Fibroblast of lung (primary cell): Measurements from ENCODE around the gene RABL2B. TPM values are rescaled to one million over a fixed set of nuclear protein-coding genes. Genes with fewer than 3 reads are reported as not detected.
"Not testable (repeated sequence)": the region's sequence is repeated elsewhere in the genome, so short reads cannot be mapped to it uniquely, and the experiment has no call there.

Experiments used
- DNase-seq, 2 donors: peaks; one replicate each; pipeline versions ENCODE4 v3.0.0 to v3.0.0-alpha.2; 2010; ENCODE audit warnings: low read depth in 2 of 2
- H2AFZ ChIP-seq: 2 replicates; pipeline ENCODE4 v1.5.1; 2012; ENCODE audit warnings: low read length, control low read depth, inconsistent platforms
- H3K27ac ChIP-seq: 2 replicates; pipeline ENCODE4 v1.5.1; 2011; ENCODE audit warnings: low read length, control low read depth; ENCODE audit not compliant: insufficient read depth
- H3K27me3 ChIP-seq: 2 replicates; pipeline ENCODE4 v1.5.1; 2011; ENCODE audit warnings: mild to moderate bottlenecking, low read length; ENCODE audit not compliant: control insufficient read depth, insufficient read depth
- H3K36me3 ChIP-seq: 2 replicates; pipeline ENCODE4 v1.5.1; 2011; ENCODE audit warnings: low read length; ENCODE audit not compliant: control insufficient read depth, insufficient read depth
- H3K4me1 ChIP-seq: 2 replicates; pipeline ENCODE4 v1.5.1; 2011; ENCODE audit warnings: low read length; ENCODE audit not compliant: control insufficient read depth, insufficient read depth; ENCODE audit errors: extremely low read depth
- H3K4me2 ChIP-seq: 2 replicates; pipeline ENCODE4 v1.5.1; 2011; ENCODE audit warnings: low read length, control low read depth; ENCODE audit not compliant: insufficient read depth; ENCODE audit errors: extremely low read depth
- H3K4me3 ChIP-seq, 4 experiments: fragments of 200-600 bp in 1 of 4; sonication (generic) in 1 of 4; replicated peaks in 1 of 4; 2 replicates each; pipeline ENCODE4 v1.5.1; 2011 to 2016; ENCODE audit warnings: low read length in 4 of 4, low read depth in 3 of 4, mild to moderate bottlenecking in 3 of 4, control low read depth in 2 of 4, inconsistent platforms in 1 of 4, mixed read lengths in 1 of 4; ENCODE audit not compliant: insufficient read depth in 1 of 4; ENCODE audit errors: control extremely low read depth in 1 of 4
- H3K79me2 ChIP-seq: 2 replicates; pipeline ENCODE4 v1.5.1; 2012; ENCODE audit warnings: mild to moderate bottlenecking, low read length, inconsistent platforms; ENCODE audit not compliant: control insufficient read depth, insufficient read depth
- H3K9ac ChIP-seq: 2 replicates; pipeline ENCODE4 v1.5.1; 2011; ENCODE audit warnings: mild to moderate bottlenecking, low read length, control low read depth; ENCODE audit not compliant: insufficient read depth
- H3K9me3 ChIP-seq: 2 replicates; pipeline ENCODE4 v1.5.1; 2012; ENCODE audit warnings: low read depth, low read length; ENCODE audit not compliant: control insufficient read depth, insufficient read depth
- H4K20me1 ChIP-seq: 2 replicates; pipeline ENCODE4 v1.5.1; 2011; ENCODE audit warnings: low read length; ENCODE audit not compliant: control insufficient read depth, insufficient read depth; ENCODE audit errors: extremely low read depth
- CTCF ChIP-seq, 2 donors: IDR thresholded peaks in 1 of 2; conservative IDR thresholded peaks in 1 of 2; 1 replicate in 1 of 2; 2 replicates in 1 of 2; pipeline ENCODE4 v1.5.1; 2011 to 2012; ENCODE audit warnings: low read length in 2 of 2, control low read depth in 1 of 2, inconsistent platforms in 1 of 2, low read depth in 1 of 2, mild to moderate bottlenecking in 1 of 2
- polyA plus RNA-seq, 2 donors: library from polyadenylated mRNA; depleted of rRNA in 1 of 2; stranded (reverse) in 1 of 2; unstranded in 1 of 2; fragments of >200 nt; gene quantifications; 2 replicates each; pipeline ENCODE4 v1.2.1, GENCODE V29; 2011 to 2012; ENCODE audit warnings: missing spikeins in 1 of 2
- total RNA-seq: library from RNA; depleted of rRNA; stranded (reverse); fragments of >200 nt; gene quantifications from 2 replicates; pipeline ENCODE4 v1.2.1, GENCODE V29; 2014

Gene RABL2B
- total and polyA plus RNA-seq, 2 donors (not counting 1 experiment from before 2014, with no cell fraction given) = 11.4 to 23.6 TPM

- TF ChIP-seq CTCF (conservative IDR thresholded peaks at IDR 0.05 in 1 of 2, IDR thresholded peaks at IDR 0.05 in 1 of 2; ENCODE audit: low read depth in 1 of 2, low read length in 2 of 2) = peak; percentile 27 to 56
- not testable (repeated sequence) for H3K4me2 ChIP-seq, H3K27me3 ChIP-seq, H4K20me1 ChIP-seq, H3K9me3 ChIP-seq, H2AFZ ChIP-seq, H3K4me1 ChIP-seq, H3K79me2 ChIP-seq, H3K9ac ChIP-seq, H3K4me3 ChIP-seq, H3K27ac ChIP-seq, H3K36me3 ChIP-seq
- DNase-seq = peak; percentile 40 to 41
Observed at GRCh38 chr22:50775132-50775531, 8.3 kb downstream of the RABL2B start.

GRCh38 chr22:50764288-50764687, 19.1 kb downstream of the RABL2B start:
- H3K27me3 ChIP-seq, H3K9me3 ChIP-seq, H3K36me3 ChIP-seq, H3K9ac ChIP-seq, H3K27ac ChIP-seq, H3K4me3 ChIP-seq, H3K79me2 ChIP-seq, H3K4me1 ChIP-seq, H2AFZ ChIP-seq, H4K20me1 ChIP-seq, DNase-seq, H3K4me2 ChIP-seq: not testable (repeated sequence)

- not testable (repeated sequence) for H3K79me2 ChIP-seq, H3K36me3 ChIP-seq, H3K27ac ChIP-seq, H3K9me3 ChIP-seq, H3K4me1 ChIP-seq, H4K20me1 ChIP-seq, H2AFZ ChIP-seq, DNase-seq, H3K27me3 ChIP-seq, H3K4me3 ChIP-seq, H3K9ac ChIP-seq, H3K4me2 ChIP-seq
Observed at GRCh38 chr22:50761829-50762228, 21.6 kb downstream of the RABL2B start.

- H3K36me3 ChIP-seq, H3K9me3 ChIP-seq, H3K79me2 ChIP-seq, H2AFZ ChIP-seq, H4K20me1 ChIP-seq, H3K4me1 ChIP-seq, H3K9ac ChIP-seq, H3K27me3 ChIP-seq, H3K4me2 ChIP-seq, H3K4me3 ChIP-seq, H3K27ac ChIP-seq: not testable (repeated sequence)
- peak; percentile 63 to 71 for DNase-seq
Observed at GRCh38 chr22:50759597-50760341, 23.7 kb downstream of the RABL2B start.
